Activated naive CD4-positive, alpha-beta T cell treated with anti-CD3 and anti-CD28 coated beads for 36 hours (primary cell): ENCODE results near the gene RAD51B. TPM values are rescaled to one million over a fixed set of nuclear protein-coding genes. Genes with fewer than 3 reads are reported as not detected.
"Not testable (repeated sequence)": the region's sequence is repeated elsewhere in the genome, so short reads cannot be mapped to it uniquely, and the experiment has no call there.

Experiments used
- CTCF ChIA-PET: fragments of 350-600 bp; sonication (Branson Sonifier 250); formaldehyde crosslinking; loops from one replicate; lab custom pipeline; 2021; ENCODE audit warnings: antibody characterized with exemption; lab: Charles Lee
- DNase-seq: peaks from one replicate; pipeline ENCODE4 v3.0.0-alpha.2; 2020
- H3K27ac Mint-ChIP-seq: one replicate; pipeline ENCODE4 v1.8.0; 2021; ENCODE audit warnings: mild to moderate bottlenecking, mixed read lengths
- H3K27me3 Mint-ChIP-seq: one replicate; pipeline ENCODE4 v1.8.0; 2021; ENCODE audit warnings: low read depth, mixed read lengths
- H3K36me3 Mint-ChIP-seq: one replicate; pipeline ENCODE4 v1.8.0; 2021; ENCODE audit warnings: low read depth, mixed read lengths
- H3K4me1 Mint-ChIP-seq: one replicate; pipeline ENCODE4 v1.8.0; 2021; ENCODE audit warnings: low read depth, mixed read lengths
- H3K4me3 Mint-ChIP-seq: one replicate; pipeline ENCODE4 v1.8.0; 2021; ENCODE audit warnings: mild to moderate bottlenecking, moderate library complexity, mixed read lengths
- H3K9me3 Mint-ChIP-seq: one replicate; pipeline ENCODE4 v1.8.0; 2021; ENCODE audit warnings: mixed read lengths
- intact Hi-C: fragments of 100-400 bp; cut with micrococcal nuclease; formaldehyde crosslinking; loops from one replicate; pipeline ENCODE4 v1.15.1; 2023
- total RNA-seq, 2 experiments: library from RNA; stranded (reverse); gene quantifications; one replicate each; pipeline ENCODE4 v1.2.3, GENCODE V29; 2021

Gene RAD51B
- total RNA-seq, 2 experiments from 2014 or later = 44.8 to 47.6 TPM

- DNase-seq = no peak
- Mint-ChIP-seq H3K36me3 (no peaks in the 10 kb centered on the region), H3K4me1 (peaks cover 30% of the 10 kb centered on the region), H3K27ac (no peak overlapping the region), H3K9me3 (no peaks in the 10 kb centered on the region), H3K4me3 (no peak overlapping the region), H3K27me3 (no peaks in the 10 kb centered on the region)
- intact Hi-C loops = no loop called here
- CTCF ChIA-PET = interaction anchor here (1.2 kb wide), 1 partner anchor 19 kb away, joined by 3 read pairs; no protein-coding TSS in a partner anchor
Observed at GRCh38 chr14:68661226-68662225, 841.9 kb downstream of the RAD51B start.

- CTCF ChIA-PET = interaction anchor here (1.2 kb wide), 1 partner anchor 18 kb away, joined by 3 read pairs; no protein-coding TSS in a partner anchor
- H3K27ac Mint-ChIP-seq = no peak overlapping the region
- no peak overlapping the region for H3K4me3 Mint-ChIP-seq
- intact Hi-C loops = no loop called here
- no peaks in the 10 kb centered on the region for H3K27me3 Mint-ChIP-seq
- no peaks in the 10 kb centered on the region for H3K36me3 Mint-ChIP-seq
- no peak for DNase-seq
- H3K4me1 Mint-ChIP-seq = peaks cover 30% of the 10 kb centered on the region
- no peaks in the 10 kb centered on the region for H3K9me3 Mint-ChIP-seq
Observed at GRCh38 chr14:68662392-68662791, 842.8 kb downstream of the RAD51B start.

- H3K27ac Mint-ChIP-seq, H3K27me3 Mint-ChIP-seq, H3K4me3 Mint-ChIP-seq, H3K9me3 Mint-ChIP-seq, intact Hi-C loops, H3K36me3 Mint-ChIP-seq, DNase-seq: not testable (repeated sequence)
- H3K4me1 Mint-ChIP-seq = peaks cover 30% of the 10 kb centered on the region
- CTCF ChIA-PET = interaction anchor here (1.1 kb wide), 1 partner anchor 412 kb away, joined by 3 read pairs; no protein-coding TSS in a partner anchor
Observed at GRCh38 chr14:68662826-68663225, 843.2 kb downstream of the RAD51B start.

- no peaks in the 10 kb centered on the region for H3K36me3 Mint-ChIP-seq
- H3K4me1 Mint-ChIP-seq = peaks cover 30% of the 10 kb centered on the region
- no peaks in the 10 kb centered on the region for H3K9me3 Mint-ChIP-seq
- DNase-seq = peak; percentile 46
- CTCF ChIA-PET = interaction anchor here (1.1 to 1.5 kb wide), 4 partner anchors 39 to 414 kb away, joined by 3 to 5 read pairs (median 3); no protein-coding TSS in a partner anchor
- intact Hi-C loops = no loop called here
- no peak overlapping the region for H3K4me3 Mint-ChIP-seq
- peak overlapping the region; percentile 5 for H3K27ac Mint-ChIP-seq
- no peaks in the 10 kb centered on the region for H3K27me3 Mint-ChIP-seq
Observed at GRCh38 chr14:68663385-68664076, 844.0 kb downstream of the RAD51B start.

- H3K9me3 Mint-ChIP-seq = no peaks in the 10 kb centered on the region
- intact Hi-C loops = no loop called here
- peaks cover 30% of the 10 kb centered on the region for H3K4me1 Mint-ChIP-seq
- H3K27me3 Mint-ChIP-seq = no peaks in the 10 kb centered on the region
- H3K27ac Mint-ChIP-seq = no peak overlapping the region
- H3K4me3 Mint-ChIP-seq = no peak overlapping the region
- no peaks in the 10 kb centered on the region for H3K36me3 Mint-ChIP-seq
- CTCF ChIA-PET = interaction anchor here (0.6 to 1.5 kb wide), 5 partner anchors 38 to 415 kb away, joined by 3 to 5 read pairs (median 3); no protein-coding TSS in a partner anchor
- DNase-seq = peak; percentile 33
Observed at GRCh38 chr14:68664225-68664681, 844.7 kb downstream of the RAD51B start.

- Mint-ChIP-seq H3K4me3 (no peak overlapping the region), H3K9me3 (no peaks in the 10 kb centered on the region), H3K27ac (no peak overlapping the region), H3K4me1 (peaks cover 30% of the 10 kb centered on the region), H3K27me3 (no peaks in the 10 kb centered on the region), H3K36me3 (no peaks in the 10 kb centered on the region)
- intact Hi-C loops = no loop called here
- no peak for DNase-seq
- CTCF ChIA-PET = no interaction called here
Observed at GRCh38 chr14:68665131-68665530, 845.6 kb downstream of the RAD51B start.

GRCh38 chr14:68665792-68666204, 846.2 kb downstream of the RAD51B start:
- intact Hi-C loops = no loop called here
- Mint-ChIP-seq H3K4me1 (peaks cover 30% of the 10 kb centered on the region), H3K9me3 (no peaks in the 10 kb centered on the region), H3K27me3 (no peaks in the 10 kb centered on the region), H3K36me3 (no peaks in the 10 kb centered on the region), H3K27ac (no peak overlapping the region), H3K4me3 (no peak overlapping the region)
- DNase-seq = no peak
- CTCF ChIA-PET = interaction anchor here (0.8 kb wide), 1 partner anchor 12 kb away, joined by 3 read pairs; no protein-coding TSS in a partner anchor

GRCh38 chr14:68666236-68666635, 846.7 kb downstream of the RAD51B start:
- no peak overlapping the region for H3K4me3 Mint-ChIP-seq
- CTCF ChIA-PET = interaction anchor here (0.8 kb wide), 1 partner anchor 12 kb away, joined by 3 read pairs; no protein-coding TSS in a partner anchor
- no peaks in the 10 kb centered on the region for H3K27me3 Mint-ChIP-seq
- H3K9me3 Mint-ChIP-seq = no peaks in the 10 kb centered on the region
- peaks cover 30% of the 10 kb centered on the region for H3K4me1 Mint-ChIP-seq
- DNase-seq = no peak
- intact Hi-C loops = no loop called here
- no peak overlapping the region for H3K27ac Mint-ChIP-seq
- no peaks in the 10 kb centered on the region for H3K36me3 Mint-ChIP-seq

- H3K9me3 Mint-ChIP-seq = no peaks in the 10 kb centered on the region
- H3K4me3 Mint-ChIP-seq = no peak overlapping the region
- intact Hi-C loops = no loop called here
- no peak for DNase-seq
- CTCF ChIA-PET = no interaction called here
- H3K27me3 Mint-ChIP-seq = no peaks in the 10 kb centered on the region
- H3K27ac Mint-ChIP-seq = no peak overlapping the region
- H3K36me3 Mint-ChIP-seq = no peaks in the 10 kb centered on the region
- peaks cover 29% of the 10 kb centered on the region for H3K4me1 Mint-ChIP-seq
Observed at GRCh38 chr14:68666899-68667298, 847.3 kb downstream of the RAD51B start.

GRCh38 chr14:68667313-68667791, 847.8 kb downstream of the RAD51B start:
- Mint-ChIP-seq H3K4me1 (peaks cover 28% of the 10 kb centered on the region), H3K27me3 (no peaks in the 10 kb centered on the region), H3K27ac (no peak overlapping the region), H3K4me3 (no peak overlapping the region), H3K9me3 (no peaks in the 10 kb centered on the region), H3K36me3 (no peaks in the 10 kb centered on the region)
- intact Hi-C loops = no loop called here
- CTCF ChIA-PET = no interaction called here
- DNase-seq = no peak

- Mint-ChIP-seq H3K4me1 (peaks cover 26% of the 10 kb centered on the region), H3K4me3 (no peak overlapping the region), H3K27ac (no peak overlapping the region), H3K36me3 (no peaks in the 10 kb centered on the region), H3K27me3 (no peaks in the 10 kb centered on the region), H3K9me3 (no peaks in the 10 kb centered on the region)
- no peak for DNase-seq
- intact Hi-C loops = no loop called here
- CTCF ChIA-PET = no interaction called here
Observed at GRCh38 chr14:68668028-68668427, 848.4 kb downstream of the RAD51B start.

- Mint-ChIP-seq H3K4me1 (peaks cover 23% of the 10 kb centered on the region), H3K9me3 (no peaks in the 10 kb centered on the region), H3K4me3 (no peak overlapping the region), H3K27me3 (no peaks in the 10 kb centered on the region), H3K27ac (no peak overlapping the region), H3K36me3 (no peaks in the 10 kb centered on the region)
- intact Hi-C loops = no loop called here
- CTCF ChIA-PET = interaction anchor here (1.5 kb wide), 1 partner anchor 117 kb away, joined by 3 read pairs; no protein-coding TSS in a partner anchor
- DNase-seq = no peak
Observed at GRCh38 chr14:68668531-68668930, 849.0 kb downstream of the RAD51B start.
